DMS79 (cell line): ENCODE data around the gene ABCF2.

Experiments used
- DNase-seq: peaks from one replicate; lab custom pipeline; 2025; lab: John Stamatoyannopoulos, UW

Gene ABCF2

GRCh38 chr7:151194188-151194587, 32.8 kb downstream of the ABCF2 start:
- no peak for DNase-seq

- no peak for DNase-seq
Measured at GRCh38 chr7:151193203-151193978, 33.6 kb downstream of the ABCF2 start.

- no peak for DNase-seq
Measured at GRCh38 chr7:151192002-151192539, 34.9 kb downstream of the ABCF2 start.

GRCh38 chr7:151191544-151191943, 35.5 kb downstream of the ABCF2 start:
- no peak for DNase-seq

GRCh38 chr7:151189038-151189437, 38.0 kb downstream of the ABCF2 start:
- no peak for DNase-seq

GRCh38 chr7:151188252-151188542, 38.8 kb downstream of the ABCF2 start:
- DNase-seq: no peak

- DNase-seq: no peak
Measured at GRCh38 chr7:151187409-151188251, 39.4 kb downstream of the ABCF2 start.

- DNase-seq: no peak
Measured at GRCh38 chr7:151186640-151187408, 40.2 kb downstream of the ABCF2 start, which contains the start of gene ASB10. Gene ASB10 (minus strand): TSS chr7:151187250. CDS start chr7:151187130, 120 bp downstream.

- DNase-seq: no peak
Measured at GRCh38 chr7:151185762-151186639, 41.0 kb downstream of the ABCF2 start.

GRCh38 chr7:151181011-151181431, 46.0 kb downstream of the ABCF2 start:
- no peak for DNase-seq

- DNase-seq: no peak
Measured at GRCh38 chr7:151179946-151180345, 47.1 kb downstream of the ABCF2 start.

GRCh38 chr7:151179287-151179860, 47.6 kb downstream of the ABCF2 start:
- no peak for DNase-seq

GRCh38 chr7:151178831-151179230, 48.2 kb downstream of the ABCF2 start:
- DNase-seq: no peak

- no peak for DNase-seq
Measured at GRCh38 chr7:151178236-151178635, 48.8 kb downstream of the ABCF2 start.

- no peak for DNase-seq
Measured at GRCh38 chr7:151177310-151177709, 49.7 kb downstream of the ABCF2 start.

GRCh38 chr7:151176401-151176800, 50.6 kb downstream of the ABCF2 start:
- DNase-seq: no peak

- DNase-seq: no peak
Measured at GRCh38 chr7:151175793-151176311, 51.2 kb downstream of the ABCF2 start.

GRCh38 chr7:151175047-151175792, 51.8 kb downstream of the ABCF2 start:
- no peak for DNase-seq

GRCh38 chr7:151174246-151175046, 52.6 kb downstream of the ABCF2 start:
- DNase-seq: no peak
